ENCODE data around the gene HTRA2. TPM values are rescaled to one million over a fixed set of nuclear protein-coding genes. Genes with fewer than 3 reads are reported as not detected.

Gene HTRA2
- total and polyA plus RNA-seq, 8 donors: 8.5 to 24.3 (median 11.3) TPM

GRCh38 chr2:74569686-74570085 is 40.0 kb downstream of the HTRA2 start:
- FAIRE-seq (no peak), DNase-seq (no peak), ATAC-seq (no peak)
- no peak overlapping the region for H3K4me3 ChIP-seq
- no peaks in the 10 kb centered on the region for H3K4me1 ChIP-seq
- intact Hi-C loops (cut with DNase I): no loop called here
- H3K27ac ChIP-seq: no peak overlapping the region
- H3K36me3 ChIP-seq: no peaks in the 10 kb centered on the region
- H3K27me3 ChIP-seq: no peaks in the 10 kb centered on the region
- TF ChIP-seq CTCF (IDR thresholded peaks at IDR 0.05): no peak
- H3K9me3 ChIP-seq: no peaks in the 10 kb centered on the region
- 70 to 80% methylated on average over 1 of the region's 1 CpG for WGBS, 2 donors

- no peak overlapping the region for H3K27ac ChIP-seq
- H3K9me3 ChIP-seq: no peaks in the 10 kb centered on the region
- H3K27me3 ChIP-seq: no peaks in the 10 kb centered on the region
- H3K4me1 ChIP-seq: no peaks in the 10 kb centered on the region
- intact Hi-C loops (cut with DNase I): no loop called here
- no peak for DNase-seq
- no peak for TF ChIP-seq CTCF (IDR thresholded peaks at IDR 0.05)
- no peak for ATAC-seq
- 81 to 90% methylated on average over 1 of the region's 1 CpG for WGBS, 2 donors
- H3K4me3 ChIP-seq: no peak overlapping the region
- H3K36me3 ChIP-seq: no peaks in the 10 kb centered on the region
- FAIRE-seq: no peak
These were observed 41.3 kb downstream of the HTRA2 start for GRCh38 chr2:74571058-74571457.

GRCh38 chr2:74572178-74572925 is 42.6 kb downstream of the HTRA2 start:
- intact Hi-C loops (cut with DNase I): no loop called here
- no peaks in the 10 kb centered on the region for H3K36me3 ChIP-seq
- no peak for DNase-seq
- TF ChIP-seq CTCF (IDR thresholded peaks at IDR 0.05): no peak
- 50 to 58% methylated on average over 3 of the region's 3 CpGs for WGBS, 2 donors
- no peaks in the 10 kb centered on the region for H3K27me3 ChIP-seq
- no peak for ATAC-seq
- H3K4me1 ChIP-seq: no peaks in the 10 kb centered on the region
- no peak overlapping the region for H3K27ac ChIP-seq
- H3K9me3 ChIP-seq: no peaks in the 10 kb centered on the region
- no peak overlapping the region for H3K4me3 ChIP-seq
- no peak for FAIRE-seq

GRCh38 chr2:74573747-74574562 is 44.2 kb downstream of the HTRA2 start:
- ATAC-seq: peak in 2 of 4 donors; percentile 17 to 31
- Histone ChIP-seq H3K4me1 (no peaks in the 10 kb centered on the region), H3K9me3 (no peaks in the 10 kb centered on the region), H3K27me3 (no peaks in the 10 kb centered on the region), H3K4me3 (no peak overlapping the region), H3K27ac (no peak overlapping the region), H3K36me3 (no peaks in the 10 kb centered on the region)
- no peak for DNase-seq
- no peak for TF ChIP-seq CTCF (IDR thresholded peaks at IDR 0.05)
- WGBS, 2 donors: 55 to 64% methylated on average over 7 of the region's 7 CpGs
- intact Hi-C loops (cut with DNase I): no loop called here
- no peak for FAIRE-seq

- DNase-seq (no peak), ATAC-seq (no peak), FAIRE-seq (no peak)
- H3K36me3 ChIP-seq: no peaks in the 10 kb centered on the region
- no peaks in the 10 kb centered on the region for H3K9me3 ChIP-seq
- no peak for TF ChIP-seq CTCF (IDR thresholded peaks at IDR 0.05)
- no peak overlapping the region for H3K4me3 ChIP-seq
- no peaks in the 10 kb centered on the region for H3K27me3 ChIP-seq
- 72 to 76% methylated on average over 4 of the region's 4 CpGs for WGBS, 2 donors
- intact Hi-C loops (cut with DNase I): no loop called here
- H3K4me1 ChIP-seq: no peaks in the 10 kb centered on the region
- no peak overlapping the region for H3K27ac ChIP-seq
These were observed 45.6 kb downstream of the HTRA2 start for GRCh38 chr2:74575320-74575719.

Measured in pancreas (tissue), 10 donors.